Left lung (tissue), 10 donors: ENCODE measurements around the gene ITGA3. TPM values are rescaled to one million over a fixed set of nuclear protein-coding genes. Genes with fewer than 3 reads are reported as not detected.

ENCODE experiments used
- ATAC-seq: fragments of 200-7000 bp; cut with Tn5 transposase; one replicate; pipeline ENCODE4 v1.9.1; 2020; ENCODE audit warnings: moderate library complexity
- DNase-seq, 4 donors: peaks; one replicate each; pipeline ENCODE4 v3.0.0-alpha.2; 2013 to 2020
- H3K27ac ChIP-seq, 2 donors: fragments of 200-600 bp; sonication (generic) in 1 of 2; one replicate each; pipeline versions ENCODE4 v1.5.0 to v1.8.0; 2020 to 2021
- H3K27me3 ChIP-seq, 2 donors: fragments of 200-600 bp; sonication (generic) in 1 of 2; one replicate each; pipeline versions ENCODE4 v1.5.0 to v1.8.0; 2020 to 2021
- H3K36me3 ChIP-seq, 2 donors: fragments of 200-600 bp; sonication (generic) in 1 of 2; one replicate each; pipeline versions ENCODE4 v1.5.0 to v1.8.0; 2020 to 2021
- H3K4me1 ChIP-seq, 2 donors: fragments of 200-600 bp; one replicate each; pipeline ENCODE4 v1.8.0; 2021
- H3K4me3 ChIP-seq, 2 donors: fragments of 200-600 bp; sonication (generic) in 1 of 2; one replicate each; pipeline versions ENCODE4 v1.5.0 to v1.8.0; 2020 to 2021; ENCODE audit warnings: mild to moderate bottlenecking in 1 of 2
- H3K9me3 ChIP-seq, 2 donors: fragments of 200-600 bp; sonication (generic) in 1 of 2; one replicate each; pipeline versions ENCODE4 v1.5.0 to v1.8.0; 2020 to 2021
- intact Hi-C, 2 donors: fragments of 100-400 bp; cut with DNase I; formaldehyde crosslinking; loops; one replicate each; pipeline versions ENCODE4 v1.11.2 to v1.14.2; 2022
- polyA plus RNA-seq, 6 donors: library from polyadenylated mRNA; unstranded; fragments of 120-200 nt; gene quantifications; one replicate each; pipeline ENCODE4 v1.2.1, GENCODE V29; 2013; ENCODE audit not compliant: insufficient read length in 6 of 6
- total RNA-seq, 2 donors: library from RNA; stranded (reverse); fragmentation: NEBNext Ultra II Directional; extraction: Animal tissue kit (Norgen Biotek cat#: 25700); gene quantifications; one replicate each; pipeline ENCODE4 v1.2.1, GENCODE V29; 2021
- TF ChIP-seq, protein P1 (sequence below), 2 donors: fragments of 200-600 bp; sonication (generic) in 1 of 2; IDR thresholded peaks; one replicate each; pipeline versions ENCODE4 v1.5.0 to v1.8.0; 2021; ENCODE audit warnings: antibody characterized with exemption in 2 of 2
- donor health status: DM: no; HTN: yes; CAD: no.
- donor health status: DM: no; HTN: no; CAD: no.

The ITGA3 gene
- total and polyA plus RNA-seq, 8 donors = 43.0 to 311 (median 56.5) TPM

GRCh38 chr17:50034498-50035364, 21.2 kb upstream of the ITGA3 start:
- Histone ChIP-seq H3K27ac (peak overlapping the region; percentile 62 to 77), H3K4me1 (peaks cover 20 to 41% of the 10 kb centered on the region in 2 donors), H3K9me3 (no peaks in the 10 kb centered on the region), H3K36me3 (no peaks in the 10 kb centered on the region), H3K4me3 (no peak overlapping the region), H3K27me3 (no peaks in the 10 kb centered on the region)
- intact Hi-C loops = no loop called here
- TF ChIP-seq, protein P1, sequence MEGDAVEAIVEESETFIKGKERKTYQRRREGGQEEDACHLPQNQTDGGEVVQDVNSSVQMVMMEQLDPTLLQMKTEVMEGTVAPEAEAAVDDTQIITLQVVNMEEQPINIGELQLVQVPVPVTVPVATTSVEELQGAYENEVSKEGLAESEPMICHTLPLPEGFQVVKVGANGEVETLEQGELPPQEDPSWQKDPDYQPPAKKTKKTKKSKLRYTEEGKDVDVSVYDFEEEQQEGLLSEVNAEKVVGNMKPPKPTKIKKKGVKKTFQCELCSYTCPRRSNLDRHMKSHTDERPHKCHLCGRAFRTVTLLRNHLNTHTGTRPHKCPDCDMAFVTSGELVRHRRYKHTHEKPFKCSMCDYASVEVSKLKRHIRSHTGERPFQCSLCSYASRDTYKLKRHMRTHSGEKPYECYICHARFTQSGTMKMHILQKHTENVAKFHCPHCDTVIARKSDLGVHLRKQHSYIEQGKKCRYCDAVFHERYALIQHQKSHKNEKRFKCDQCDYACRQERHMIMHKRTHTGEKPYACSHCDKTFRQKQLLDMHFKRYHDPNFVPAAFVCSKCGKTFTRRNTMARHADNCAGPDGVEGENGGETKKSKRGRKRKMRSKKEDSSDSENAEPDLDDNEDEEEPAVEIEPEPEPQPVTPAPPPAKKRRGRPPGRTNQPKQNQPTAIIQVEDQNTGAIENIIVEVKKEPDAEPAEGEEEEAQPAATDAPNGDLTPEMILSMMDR (IDR thresholded peaks at IDR 0.05) = no peak
- ATAC-seq (peak; percentile 73), DNase-seq (peak in 3 of 4 donors; percentile 68 to 86 (median 85))

GRCh38 chr17:50035421-50035879, 20.5 kb upstream of the ITGA3 start:
- ATAC-seq (peak; percentile 28), DNase-seq (peak in 1 of 4 donors; percentile 57)
- no peaks in the 10 kb centered on the region for H3K27me3 ChIP-seq
- H3K9me3 ChIP-seq = no peaks in the 10 kb centered on the region
- H3K4me3 ChIP-seq = no peak overlapping the region
- peaks cover 20 to 41% of the 10 kb centered on the region in 2 donors for H3K4me1 ChIP-seq
- TF ChIP-seq, protein P1 (IDR thresholded peaks at IDR 0.05) = no peak
- H3K27ac ChIP-seq = peak overlapping the region; percentile 62 to 77
- H3K36me3 ChIP-seq = no peaks in the 10 kb centered on the region
- intact Hi-C loops = no loop called here

DNA sequence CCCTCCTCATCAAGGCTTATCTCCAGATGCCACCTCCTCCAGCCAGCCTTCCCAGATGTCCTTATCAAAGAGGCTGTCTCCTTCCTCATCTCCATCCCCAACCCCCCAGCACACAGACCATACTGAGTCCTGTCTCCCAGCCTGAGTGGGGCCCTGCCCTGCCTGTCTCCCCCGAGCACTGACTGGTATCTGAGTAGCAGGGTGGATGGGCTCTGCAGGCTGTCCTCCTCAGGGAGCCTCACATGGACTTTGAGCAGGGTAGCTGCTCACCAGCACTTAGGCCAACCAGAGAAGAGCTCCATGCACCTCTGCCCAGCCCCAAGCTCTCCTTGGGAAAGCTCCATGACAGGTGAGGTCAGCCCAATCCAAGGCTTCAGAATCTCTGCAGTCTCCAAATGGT, 20.0 kb upstream of the ITGA3 start:
- no peaks in the 10 kb centered on the region for H3K9me3 ChIP-seq
- DNase-seq (no peak), ATAC-seq (no peak)
- no peak overlapping the region for H3K4me3 ChIP-seq
- H3K27me3 ChIP-seq = no peaks in the 10 kb centered on the region
- intact Hi-C loops = no loop called here
- H3K4me1 ChIP-seq = peaks cover 20 to 41% of the 10 kb centered on the region in 2 donors
- H3K36me3 ChIP-seq = no peaks in the 10 kb centered on the region
- TF ChIP-seq, protein P1 (IDR thresholded peaks at IDR 0.05) = no peak
- peak overlapping the region; percentile 70 to 77 for H3K27ac ChIP-seq

GRCh38 chr17:50036455-50037261, 19.3 kb upstream of the ITGA3 start:
- intact Hi-C loops = no loop called here
- peak; percentile 45 for ATAC-seq
- Histone ChIP-seq H3K36me3 (no peaks in the 10 kb centered on the region), H3K27ac (peak overlapping the region; percentile 70 to 77), H3K9me3 (no peaks in the 10 kb centered on the region), H3K27me3 (no peaks in the 10 kb centered on the region), H3K4me1 (peaks cover 20 to 41% of the 10 kb centered on the region in 2 donors), H3K4me3 (no peak overlapping the region)
- TF ChIP-seq, protein P1 (IDR thresholded peaks at IDR 0.05) = no peak
- peak in 3 of 4 donors; percentile 52 to 70 (median 66) for DNase-seq
